GM18868 (cell line): ENCODE measurements around the gene MASP2.
"Not testable (repeated sequence)": the region's sequence is repeated elsewhere in the genome, so short reads cannot be mapped to it uniquely, and the experiment has no call there.

Experiments
- ATAC-seq: cut with Tn5 transposase; IDR thresholded peaks from one replicate; pipeline ENCODE4 v1.9.1; 2021; ENCODE audit warnings: mild to moderate bottlenecking, moderate library complexity; ENCODE audit not compliant: unreplicated experiment

The MASP2 gene

DNA sequence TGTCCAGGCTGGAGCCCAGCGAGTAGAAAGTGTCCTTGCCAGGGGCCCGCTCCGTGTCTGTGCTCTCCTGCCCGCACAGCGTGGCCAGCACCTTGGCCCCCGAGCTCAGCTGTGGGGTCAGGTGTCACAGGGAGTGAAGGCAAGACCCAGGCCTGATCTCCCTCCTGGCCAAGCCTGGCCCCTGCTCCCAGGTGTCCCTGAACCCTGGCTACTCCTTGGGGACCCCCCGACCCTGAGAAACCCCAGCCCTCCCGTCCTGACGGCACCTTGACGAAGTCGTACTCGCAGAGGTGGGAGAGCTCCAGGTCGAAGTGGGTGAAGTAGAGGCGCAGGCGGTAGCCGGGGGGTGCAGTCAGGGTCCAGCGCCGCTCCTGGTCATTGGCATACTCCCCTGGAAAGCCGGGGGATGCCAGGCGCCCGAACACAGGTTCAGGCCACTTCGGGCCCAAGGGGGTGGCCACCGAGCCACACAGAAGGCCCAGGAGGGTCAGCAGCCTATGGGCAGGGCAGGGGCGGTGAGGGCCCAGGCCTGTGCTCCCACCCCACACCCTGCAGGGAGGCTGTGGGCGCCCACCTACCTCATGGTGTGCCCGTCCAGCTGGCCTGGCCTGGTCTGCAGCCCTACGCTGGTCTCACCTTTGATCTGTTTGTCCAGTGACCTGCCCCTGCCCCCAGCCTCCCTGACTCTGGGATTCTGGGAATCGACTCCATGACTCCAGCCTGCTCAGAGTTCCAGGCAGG lies at the start of gene MASP2:
Gene MASP2, minus strand, starts transcription at position 615 of the 741 bp plus-strand sequence. Its CDS starts 32 bp downstream, at position 583.
- ATAC-seq = no peak

GRCh38 chr1:11083784-11084183 lies 36.7 kb upstream of the MASP2 start:
- ATAC-seq = not testable (repeated sequence)

- ATAC-seq = no peak
Observed at GRCh38 chr1:11080931-11081330, 33.9 kb upstream of the MASP2 start.

- ATAC-seq = no peak
Observed at GRCh38 chr1:11078631-11079030, 31.6 kb upstream of the MASP2 start.

DNA sequence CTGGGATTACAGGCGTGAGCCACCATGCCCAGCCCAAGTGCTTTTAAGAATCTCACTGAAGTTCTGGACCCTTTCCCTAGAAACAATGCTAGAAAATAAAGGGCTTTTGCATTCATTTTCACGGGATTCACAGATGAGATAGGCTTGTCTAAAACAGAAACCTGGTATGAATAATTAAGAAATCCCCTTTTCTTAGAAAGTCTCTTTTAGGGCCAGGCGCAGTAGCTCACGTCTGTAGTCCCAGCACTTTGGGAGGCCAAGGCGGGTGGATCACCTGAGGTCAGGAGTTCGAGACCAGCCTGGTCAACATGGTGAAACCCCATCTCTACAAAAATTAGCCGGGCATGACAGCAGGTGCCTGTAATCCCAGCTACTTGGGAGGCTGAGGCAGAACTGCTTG lies 26.4 kb upstream of the MASP2 start:
- ATAC-seq = not testable (repeated sequence)

DNA sequence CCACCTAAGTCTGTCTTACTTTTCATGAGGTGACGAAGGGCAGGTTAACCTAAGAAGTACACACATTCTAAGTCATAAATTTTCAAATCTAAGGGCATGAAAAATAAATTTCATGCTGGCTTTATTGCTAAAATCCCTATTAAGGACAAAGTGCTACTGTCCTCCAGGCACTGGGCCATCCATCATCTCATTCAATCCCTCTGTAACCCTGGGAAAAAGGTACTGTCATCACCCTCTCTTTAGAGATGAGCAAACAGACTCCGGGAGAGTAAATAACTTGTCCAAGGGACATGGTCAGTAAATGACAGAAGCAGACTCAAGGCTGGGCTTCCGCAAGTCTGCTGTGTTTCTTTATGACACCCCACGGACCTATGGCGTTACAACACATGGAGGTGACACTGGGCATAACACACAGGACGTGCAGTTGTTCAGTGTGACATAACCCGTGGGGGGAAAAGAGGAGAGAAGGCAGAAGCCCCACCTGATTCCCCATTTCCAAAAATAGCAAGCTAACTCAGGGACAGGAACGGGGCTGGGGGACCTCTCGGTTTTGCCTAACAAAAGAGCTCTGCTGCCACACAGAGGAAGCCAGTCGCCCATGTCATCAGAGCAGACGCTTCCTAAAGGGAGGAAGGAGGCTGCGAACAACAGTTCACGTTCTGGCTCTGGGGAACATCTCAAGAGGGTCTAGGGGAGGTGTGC lies 25.3 kb upstream of the MASP2 start:
- no peak for ATAC-seq

GRCh38 chr1:11071463-11072215 lies 24.6 kb upstream of the MASP2 start:
- no peak for ATAC-seq

- ATAC-seq = no peak
Observed at GRCh38 chr1:11070876-11071275, 23.8 kb upstream of the MASP2 start.

GRCh38 chr1:11068600-11069473 lies 21.8 kb upstream of the MASP2 start:
- no peak for ATAC-seq

DNA sequence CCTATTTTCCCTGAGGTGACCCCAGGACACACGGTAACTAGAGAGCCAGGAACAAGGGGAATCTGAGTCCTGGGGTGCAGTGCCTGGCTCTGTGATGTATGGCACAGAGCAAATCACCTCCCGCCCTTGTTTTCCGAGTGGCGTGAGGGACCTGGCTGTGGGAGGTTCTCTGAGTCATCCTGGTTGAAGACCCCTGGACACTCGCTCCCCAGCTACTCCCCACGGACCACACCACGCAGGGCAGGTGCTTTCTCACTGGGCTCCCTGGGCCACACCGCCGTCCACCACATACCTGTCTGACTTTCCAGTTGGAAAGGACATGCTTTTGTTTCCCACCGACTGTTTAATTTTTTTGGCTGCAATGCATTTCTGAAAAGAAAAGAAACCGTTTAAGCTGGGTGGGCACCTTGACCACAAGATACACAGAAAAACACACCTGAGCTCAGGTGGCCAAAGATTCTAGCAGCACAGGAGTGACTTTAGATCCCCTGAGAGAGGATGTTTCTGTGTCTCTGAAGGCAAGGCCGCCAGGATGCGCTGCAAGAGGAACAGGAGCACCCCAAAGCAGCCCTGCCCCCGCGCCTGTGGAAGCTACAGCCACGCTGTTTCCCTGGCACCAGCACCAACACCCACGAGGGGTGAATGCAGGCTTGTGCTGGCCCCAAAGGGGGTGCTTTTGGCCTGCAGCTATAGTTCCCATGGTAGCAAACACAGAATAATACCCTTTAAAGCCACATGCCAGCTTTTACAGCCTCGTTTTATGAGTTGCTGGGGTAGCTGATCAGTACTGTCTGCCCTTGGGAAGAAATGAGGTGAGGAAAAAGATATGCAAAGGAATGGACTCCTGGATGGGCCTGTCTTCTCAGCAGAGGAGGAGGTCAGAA lies 20.9 kb upstream of the MASP2 start:
- ATAC-seq = no peak

DNA sequence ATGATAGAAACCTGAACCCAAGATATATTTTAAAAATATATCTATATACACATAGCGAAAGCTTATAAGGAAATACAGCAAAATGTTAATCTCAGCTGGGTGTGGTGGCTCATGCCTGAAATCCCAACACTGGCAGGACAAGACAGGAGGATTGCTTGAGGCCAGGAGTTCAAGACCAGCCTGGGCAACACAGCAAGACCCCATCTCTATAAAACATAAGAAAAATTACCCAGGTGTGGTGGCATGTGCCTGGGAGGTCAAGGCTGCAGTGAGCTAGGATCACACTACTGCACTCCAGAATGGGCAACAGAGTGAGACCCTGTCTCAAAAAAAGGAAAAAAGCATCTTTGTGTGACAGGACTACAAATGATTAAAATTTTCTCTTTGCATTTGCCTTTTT lies 18.8 kb upstream of the MASP2 start:
- no peak for ATAC-seq

- no peak for ATAC-seq
Observed at GRCh38 chr1:11064942-11065341, 17.9 kb upstream of the MASP2 start.

GRCh38 chr1:11063937-11064537 lies 17.0 kb upstream of the MASP2 start:
- ATAC-seq = not testable (repeated sequence)

DNA sequence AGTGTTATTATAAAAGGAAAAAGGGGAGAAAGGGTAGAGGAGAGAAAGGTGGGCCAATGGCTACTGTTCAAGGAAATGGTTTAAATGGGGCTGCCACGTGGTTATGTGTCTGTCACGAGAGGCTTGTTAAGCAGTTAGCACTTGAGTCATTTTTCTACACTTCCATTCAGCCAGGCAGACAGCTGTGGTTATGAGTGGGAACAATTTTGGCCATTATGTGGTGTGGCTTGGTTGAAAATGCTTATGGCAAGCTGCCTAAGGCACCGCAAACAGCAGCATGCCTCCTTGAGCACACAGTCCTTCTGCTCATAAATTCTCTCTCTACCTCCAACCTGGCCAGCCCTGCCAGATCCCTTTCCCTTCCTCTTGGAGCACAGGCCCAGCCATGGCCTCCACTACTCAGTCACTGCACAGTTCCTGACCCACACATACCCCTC lies 15.9 kb upstream of the MASP2 start:
- peak; percentile 35 for ATAC-seq

- no peak for ATAC-seq
Observed at GRCh38 chr1:11061652-11062365, 14.8 kb upstream of the MASP2 start.

- peak; percentile 84 for ATAC-seq
Observed at GRCh38 chr1:11059968-11060830, 13.2 kb upstream of the MASP2 start, which contains the start of gene SRM. SRM (minus strand) TSS chr1:11060018; CDS start chr1:11059943, 75 bp downstream.

GRCh38 chr1:11059155-11059967 lies 12.3 kb upstream of the MASP2 start:
- ATAC-seq = peak; percentile 15
